Measurements from ENCODE around the gene ZGPAT.

GRCh38 chr20:63661108-63661507 is 46.7 kb upstream of the ZGPAT start:
- TF ChIP-seq GATA2 (IDR thresholded peaks at IDR 0.05; ENCODE audit: low read depth, low read length), result no peak
- no peak for TF ChIP-seq GATA3 (IDR thresholded peaks at IDR 0.05; ENCODE audit: low read depth, low read length)

Measured in SH-SY5Y (cell line).